Endodermal cell (in vitro differentiated cells): Measurements from ENCODE around the gene ATRN. TPM values are rescaled to one million over a fixed set of nuclear protein-coding genes. Genes with fewer than 3 reads are reported as not detected.

Experiments used
- DNase-seq: peaks from one replicate; pipeline ENCODE4 v3.0.0-alpha.2; 2017
- H3K27ac ChIP-seq: 2 replicates; pipeline ENCODE4 v1.5.1; 2013; ENCODE audit warnings: mild to moderate bottlenecking, low read depth, low read length, moderate library complexity
- H3K27me3 ChIP-seq: 2 replicates; pipeline ENCODE4 v1.6.1; 2013; ENCODE audit warnings: mild to moderate bottlenecking, low read length, moderate library complexity; ENCODE audit not compliant: insufficient read depth, control insufficient read depth, poor library complexity, severe bottlenecking
- H3K36me3 ChIP-seq: 2 replicates; pipeline ENCODE4 v1.7.0; 2013; ENCODE audit warnings: mild to moderate bottlenecking, low read length, moderate library complexity; ENCODE audit not compliant: control insufficient read depth, insufficient read depth
- H3K4me1 ChIP-seq: one replicate; pipeline ENCODE4 v1.7.0; 2013; ENCODE audit warnings: low read length; ENCODE audit not compliant: control insufficient read depth, insufficient read depth
- H3K4me3 ChIP-seq: 2 replicates; pipeline ENCODE4 v1.5.1; 2013; ENCODE audit warnings: mild to moderate bottlenecking, low read length, moderate library complexity
- H3K9ac ChIP-seq: 2 replicates; pipeline ENCODE4 v1.6.1; 2013; ENCODE audit warnings: mild to moderate bottlenecking, low read length, moderate library complexity; ENCODE audit not compliant: poor library complexity, severe bottlenecking; ENCODE audit errors: extremely low read depth
- H3K9me3 ChIP-seq: 2 replicates; pipeline ENCODE4 v1.6.1; 2013; ENCODE audit warnings: mild to moderate bottlenecking, low read length, moderate library complexity; ENCODE audit not compliant: control insufficient read depth
- H3K27ac Mint-ChIP-seq: 2 replicates; pipeline ENCODE4 v1.8.0; 2020; ENCODE audit warnings: mixed read lengths
- H3K27me3 Mint-ChIP-seq: 2 replicates; pipeline ENCODE4 v1.8.0; 2021; ENCODE audit warnings: mild to moderate bottlenecking, mixed read lengths; ENCODE audit not compliant: insufficient read depth
- H3K36me3 Mint-ChIP-seq: 2 replicates; pipeline ENCODE4 v1.8.0; 2020; ENCODE audit warnings: low read depth, mixed read lengths
- H3K4me1 Mint-ChIP-seq: 2 replicates; pipeline ENCODE4 v1.8.0; 2020; ENCODE audit warnings: mixed read lengths
- H3K4me3 Mint-ChIP-seq: 2 replicates; pipeline ENCODE4 v1.8.0; 2020; ENCODE audit warnings: mild to moderate bottlenecking, moderate library complexity, mixed read lengths
- H3K9me3 Mint-ChIP-seq: 2 replicates; pipeline ENCODE4 v1.8.0; 2020; ENCODE audit warnings: mild to moderate bottlenecking, mixed read lengths
- CTCF ChIP-seq: fragments of 200-600 bp; sonication (generic); conservative IDR thresholded peaks from 2 replicates; pipeline ENCODE4 v1.5.0; 2021; ENCODE audit warnings: antibody characterized with exemption, mild to moderate bottlenecking
- WGBS, 2 experiments: methylation state at CpG; one replicate each; pipeline versions ENCODE4 v1.1.5 to v1.1.7; 2013; ENCODE audit warnings: missing lambda C conversion rate in 2 of 2, mixed read lengths in 1 of 2; ENCODE audit not compliant: insufficient coverage in 1 of 2, insufficient read length in 1 of 2; 5-methylcytosine and 5-hydroxymethylcytosine counted together
- total RNA-seq, 2 donors: library from RNA; stranded (reverse); fragmentation: NEBNext Ultra II Directional in 1 of 2; extraction: Animal tissue kit (Norgen Biotek cat#: 25700) in 1 of 2; gene quantifications; 2 replicates in 1 of 2; 3 replicates in 1 of 2; pipeline ENCODE4 v1.2.1, GENCODE V29; 2021

Gene ATRN
- total RNA-seq, 2 donors from 2014 or later = 27.4 to 31.2 TPM

DNA sequence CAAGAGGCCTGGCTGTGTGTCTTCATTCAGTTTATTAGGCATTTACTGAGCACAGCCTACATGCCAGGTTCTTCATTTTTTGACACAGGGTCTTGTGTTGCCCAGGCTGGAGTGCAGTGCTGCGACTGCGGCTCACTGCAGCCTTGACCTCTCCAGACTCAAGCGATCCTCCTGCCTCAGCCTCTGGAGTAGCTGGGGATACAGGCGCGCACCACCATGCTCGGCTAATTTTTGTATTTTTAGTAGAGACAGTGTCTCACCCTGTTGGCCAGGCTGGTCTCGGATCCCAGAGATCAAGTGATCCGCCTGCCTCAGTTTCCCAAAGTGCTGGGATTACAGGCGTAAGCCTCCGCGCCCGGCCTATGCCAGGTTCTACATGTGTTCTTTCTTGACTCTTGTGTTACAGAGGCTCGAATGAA lies 601 bp upstream of the ATRN start:
- Mint-ChIP-seq H3K9me3 (no peaks in the 10 kb centered on the region), H3K4me3 (peak overlapping the region; percentile 91), H3K4me1 (peaks cover 25% of the 10 kb centered on the region), H3K27ac (peak overlapping the region; percentile 69), H3K36me3 (no peaks in the 10 kb centered on the region), H3K27me3 (peaks cover 61% of the 10 kb centered on the region)
- Histone ChIP-seq H3K9ac (peak overlapping the region; percentile 53), H3K9me3 (no peaks in the 10 kb centered on the region), H3K4me1 (no peaks in the 10 kb centered on the region), H3K27ac (no peak overlapping the region), H3K27me3 (peaks cover 13% of the 10 kb centered on the region), H3K36me3 (no peaks in the 10 kb centered on the region), H3K4me3 (peak overlapping the region; percentile 99)
- WGBS, 2 experiments = 71 to 77% methylated on average over 13 of the region's 13 CpGs
- no peak for TF ChIP-seq CTCF
- DNase-seq = no peak

DNA sequence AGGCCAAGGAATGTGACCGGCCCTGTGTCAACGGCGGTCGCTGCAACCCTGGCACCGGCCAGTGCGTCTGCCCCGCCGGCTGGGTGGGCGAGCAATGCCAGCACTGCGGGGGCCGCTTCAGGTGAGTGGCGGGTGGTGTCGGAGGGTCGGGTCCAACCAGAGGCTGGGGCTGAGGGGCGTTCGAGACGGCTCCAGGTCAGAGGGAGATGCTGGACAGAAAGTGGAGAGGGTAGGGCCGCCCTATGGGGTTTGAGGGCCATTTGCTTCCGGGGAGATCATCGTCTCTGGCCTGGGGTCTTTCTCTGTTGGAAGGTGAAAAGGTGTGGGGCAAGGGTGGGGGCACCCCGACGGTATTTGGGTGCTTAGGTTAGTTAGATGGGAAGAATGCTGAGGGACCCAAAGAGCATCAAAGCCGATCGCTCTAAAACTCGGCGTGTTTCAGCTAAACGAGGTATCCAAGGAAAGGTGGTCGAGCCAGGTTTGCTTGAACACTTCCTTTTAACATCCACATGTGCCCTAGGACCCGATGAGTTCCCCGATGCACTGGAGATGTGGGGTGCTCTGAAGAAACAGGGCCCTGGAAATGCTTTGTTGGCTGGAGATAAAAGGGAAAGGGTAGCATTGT lies 691 bp downstream of the ATRN start:
- Histone ChIP-seq H3K27me3 (peaks cover under 1% of the 10 kb centered on the region), H3K27ac (no peak overlapping the region), H3K4me3 (peak overlapping the region; percentile 99), H3K4me1 (no peaks in the 10 kb centered on the region), H3K9ac (peak overlapping the region; percentile 57), H3K9me3 (no peaks in the 10 kb centered on the region), H3K36me3 (no peaks in the 10 kb centered on the region)
- Mint-ChIP-seq H3K27ac (peak overlapping the region; percentile 69), H3K9me3 (no peaks in the 10 kb centered on the region), H3K36me3 (no peaks in the 10 kb centered on the region), H3K4me1 (peaks cover 25% of the 10 kb centered on the region), H3K27me3 (peaks cover 48% of the 10 kb centered on the region), H3K4me3 (peak overlapping the region; percentile 91)
- no peak for TF ChIP-seq CTCF
- DNase-seq = no peak
- WGBS, 2 experiments = 4 to 7% methylated on average over 3 to 30 of the region's 30 CpGs

DNA sequence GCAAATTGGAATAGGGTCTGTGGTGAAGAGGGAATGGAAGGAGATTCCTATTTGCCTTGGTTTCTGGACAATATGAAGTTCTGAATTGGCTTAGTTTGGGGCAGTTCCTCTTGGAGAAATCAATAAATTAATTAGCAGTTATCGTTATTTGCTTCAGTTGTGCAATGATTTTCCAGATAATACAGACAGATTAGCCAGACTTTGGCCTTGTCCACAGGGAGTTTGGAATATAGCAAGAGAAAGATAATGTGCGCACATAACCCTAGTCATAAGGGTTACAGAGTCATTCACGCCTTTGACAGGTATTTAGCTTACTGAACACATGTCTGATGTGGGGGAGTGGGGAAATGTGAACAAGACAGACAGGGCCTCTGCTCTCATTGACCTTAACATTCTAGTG lies 1.3 kb downstream of the ATRN start:
- no peak for TF ChIP-seq CTCF
- Mint-ChIP-seq H3K27me3 (peaks cover 42% of the 10 kb centered on the region), H3K27ac (no peak overlapping the region), H3K36me3 (no peaks in the 10 kb centered on the region), H3K9me3 (no peaks in the 10 kb centered on the region), H3K4me3 (peak overlapping the region; percentile 91), H3K4me1 (peaks cover 23% of the 10 kb centered on the region)
- H3K9ac ChIP-seq = no peak overlapping the region
- DNase-seq = no peak
- 93 to 95% methylated on average over 3 of the region's 3 CpGs for WGBS, 2 experiments
- H3K4me1 ChIP-seq = no peaks in the 10 kb centered on the region
- H3K27ac ChIP-seq = no peak overlapping the region
- peak overlapping the region; percentile 99 for H3K4me3 ChIP-seq
- H3K36me3 ChIP-seq = no peaks in the 10 kb centered on the region
- no peaks in the 10 kb centered on the region for H3K27me3 ChIP-seq
- no peaks in the 10 kb centered on the region for H3K9me3 ChIP-seq
